OCI-LY3 (cell line): ENCODE data around the gene CTXN3.

ENCODE experiments used
- CTCF ChIP-seq: fragments of 200-600, 300-600 bp; sonication (generic); IDR thresholded peaks from 2 replicates; pipeline ENCODE4 v1.5.1; 2014; ENCODE audit warnings: antibody characterized with exemption, low read length, low read depth
- EZH2phosphoT487 ChIP-seq: fragments of 200-600 bp; shearing (Covaris generic); IDR thresholded peaks from 2 replicates; pipeline ENCODE4 v1.6.1; 2018; ENCODE audit warnings: antibody characterized with exemption, mixed run types, low read depth

GRCh38 chr5:127700237-127700766, 51.4 kb downstream of the CTXN3 start:
- no peak for TF ChIP-seq CTCF
- TF ChIP-seq EZH2phosphoT487: no peak
